GM12873 (cell line): Measurements from ENCODE around the gene BRSK2.

Source experiments
- CTCF ChIP-seq: IDR thresholded peaks from 2 replicates; pipeline ENCODE4 v1.5.1; 2012; ENCODE audit warnings: low read depth, mild to moderate bottlenecking, moderate library complexity, low read length, control low read depth; ENCODE audit not compliant: insufficient read depth; ENCODE audit errors: missing control alignments

Gene BRSK2

GRCh38 chr11:1488575-1489180 lies 98.9 kb downstream of the BRSK2 start:
- no peak for TF ChIP-seq CTCF

DNA sequence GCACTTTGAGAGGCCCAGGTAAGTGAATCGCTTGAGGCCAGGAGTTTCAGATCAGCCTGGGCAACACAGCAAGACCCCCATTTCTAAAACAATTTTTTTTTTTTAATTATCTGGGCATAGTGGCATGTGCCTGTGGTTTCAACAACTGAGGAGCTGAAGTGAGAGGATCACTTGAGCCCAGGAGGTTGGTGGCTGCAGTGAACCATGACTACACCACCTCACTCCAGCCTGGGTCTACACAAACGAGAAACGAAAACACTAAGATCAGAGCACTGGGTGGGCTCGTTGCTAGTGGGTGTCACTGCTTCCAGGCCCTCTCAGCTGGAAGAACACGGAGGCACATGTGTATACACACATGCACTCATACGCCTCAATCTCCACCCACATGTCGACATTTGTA lies 100.9 kb downstream of the BRSK2 start:
- no peak for TF ChIP-seq CTCF

- no peak for TF ChIP-seq CTCF
Measured at GRCh38 chr11:1491379-1491778, 101.6 kb downstream of the BRSK2 start.

- TF ChIP-seq CTCF: no peak
Measured at GRCh38 chr11:1493650-1494244, 104.0 kb downstream of the BRSK2 start.

DNA sequence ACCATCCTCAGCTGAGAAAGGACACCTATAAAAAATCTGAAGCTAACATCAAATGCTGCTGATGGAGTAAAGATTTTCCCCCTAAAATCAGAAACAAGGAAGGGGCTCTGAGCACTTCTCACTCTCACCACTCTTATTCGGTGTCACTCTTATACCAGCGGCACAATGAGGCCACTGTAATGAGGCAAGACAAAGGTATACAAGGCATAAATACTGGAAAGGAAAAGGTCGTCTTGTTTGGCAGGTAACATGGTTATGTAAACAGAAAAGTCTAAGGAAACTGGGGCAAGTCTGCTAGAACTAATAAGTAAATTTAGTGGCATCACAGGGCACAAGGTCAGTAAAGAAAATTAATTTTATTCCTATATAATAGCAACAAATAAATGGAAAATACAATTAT lies 104.9 kb downstream of the BRSK2 start:
- TF ChIP-seq CTCF: no peak

- TF ChIP-seq CTCF: no peak
Measured at GRCh38 chr11:1496091-1496760, 106.5 kb downstream of the BRSK2 start.

GRCh38 chr11:1496761-1497095 lies 107.0 kb downstream of the BRSK2 start:
- TF ChIP-seq CTCF: no peak
